GM12878 (cell line): ENCODE measurements around the gene POLD1. TPM values are rescaled to one million over a fixed set of nuclear protein-coding genes. Genes with fewer than 3 reads are reported as not detected.
A peak's percentile ranks its signal among the peaks of the same experiment; 100 is the strongest.

ENCODE experiments used
- ATAC-seq: fragments of 200-7000 bp; cut with Tn5 transposase; 3 replicates; pipeline ENCODE4 v1.9.1; 2020; ENCODE audit warnings: mild to moderate bottlenecking, moderate library complexity
- BruUV-seq: library from RNA; stranded (reverse); fragments of 400-500 nt; replicated peaks from 2 replicates; lab custom pipeline; 2021; lab: Mats Ljungman, UMichigan
- CTCF ChIA-PET: fragments of 300-600 bp; sonication (Branson Sonifier 250); formaldehyde crosslinking; extraction: SDS; loops from one replicate; lab custom pipeline; 2021; ENCODE audit warnings: inconsistent platforms; lab: Yijun Ruan, JAX
- POLR2A ChIA-PET: fragments of 350-600 bp; formaldehyde crosslinking; extraction: SDS; loops from one replicate; lab custom pipeline; 2021; ENCODE audit warnings: inconsistent platforms; lab: Charles Lee
- RAD21 ChIA-PET: fragments of 300-600 bp; sonication (Branson Sonifier 250); formaldehyde crosslinking; loops from one replicate; lab custom pipeline; 2023; ENCODE audit warnings: antibody characterized with exemption; ENCODE audit not compliant: unreplicated experiment; lab: Charles Lee
- SMC1A ChIA-PET: fragments of 300-600 bp; sonication (Branson Sonifier 250); formaldehyde crosslinking; loops from one replicate; lab custom pipeline; 2023; ENCODE audit not compliant: unreplicated experiment, uncharacterized antibody; lab: Charles Lee
- DNase-seq: peaks from one replicate; pipeline ENCODE4 v3.0.0-alpha.2; 2011; ENCODE audit warnings: low read depth, low spot score
- FAIRE-seq: peaks from 3 replicates; lab custom pipeline; 2011; peaks lifted over from hg19 to GRCh38; lab: Jason Lieb, UNC
- H2AFZ ChIP-seq: 2 replicates; pipeline ENCODE4 v1.6.0; 2011; ENCODE audit warnings: low read depth, low read length, control low read depth; ENCODE audit not compliant: control insufficient read depth
- H3K27ac ChIP-seq: 2 replicates; pipeline ENCODE4 v1.5.1; 2011; ENCODE audit warnings: control low read depth; ENCODE audit not compliant: control insufficient read depth, insufficient read depth
- H3K27me3 ChIP-seq, 2 experiments: replicated peaks in 1 of 2; 2 replicates each; pipeline versions ENCODE4 v1.6.0 to v1.6.1; 2011; ENCODE audit warnings: low read length in 1 of 2; ENCODE audit not compliant: control insufficient read depth in 2 of 2, insufficient read depth in 2 of 2
- H3K36me3 ChIP-seq, 2 experiments: 2 replicates each; pipeline ENCODE4 v1.5.1; 2011; ENCODE audit warnings: low read length in 1 of 2; ENCODE audit not compliant: control insufficient read depth in 2 of 2, insufficient read depth in 2 of 2
- H3K4me1 ChIP-seq: 2 replicates; pipeline ENCODE4 v1.6.1; 2011; ENCODE audit warnings: mild to moderate bottlenecking, low read length, moderate library complexity, mixed read lengths; ENCODE audit not compliant: control insufficient read depth, insufficient read depth
- H3K4me2 ChIP-seq: 2 replicates; pipeline ENCODE4 v1.6.0; 2011; ENCODE audit warnings: control low read depth; ENCODE audit not compliant: control insufficient read depth, insufficient read depth
- H3K4me3 ChIP-seq: fragments of 200-600 bp; sonication (generic); 2 replicates; pipeline ENCODE4 v1.5.1; 2016
- H3K79me2 ChIP-seq: 2 replicates; pipeline ENCODE4 v1.6.0; 2011; ENCODE audit warnings: low read length; ENCODE audit not compliant: control insufficient read depth, insufficient read depth
- H3K9ac ChIP-seq: 2 replicates; pipeline ENCODE4 v1.8.0; 2011; ENCODE audit warnings: low read length, control low read depth, mixed read lengths; ENCODE audit not compliant: control insufficient read depth, insufficient read depth
- H3K9me3 ChIP-seq: replicated peaks from 3 replicates; pipeline ENCODE4 v1.5.1; 2011; ENCODE audit warnings: mild to moderate bottlenecking, low read length; ENCODE audit not compliant: control insufficient read depth, insufficient read depth
- H4K20me1 ChIP-seq: 2 replicates; pipeline ENCODE4 v1.6.0; 2011; ENCODE audit not compliant: control insufficient read depth, insufficient read depth
- CBX5 ChIP-seq: sonication (generic); IDR thresholded peaks from 2 replicates; pipeline ENCODE4 v1.6.1; 2016; ENCODE audit warnings: low read depth, moderate library complexity, mild to moderate bottlenecking, inconsistent platforms
- E2F8 ChIP-seq: fragments of 450-650 bp; IDR thresholded peaks from 2 replicates; pipeline ENCODE4 v1.6.1; 2018; ENCODE audit warnings: mild to moderate bottlenecking, low read depth, moderate library complexity; ENCODE audit not compliant: partially characterized antibody
- GABPA ChIP-seq: IDR thresholded peaks from 2 replicates; pipeline ENCODE4 v1.6.1; 2014; ENCODE audit warnings: antibody characterized with exemption, low read depth, mild to moderate bottlenecking, inconsistent platforms
- MLLT1 ChIP-seq: fragments of 450-650 bp; IDR thresholded peaks from 2 replicates; pipeline ENCODE4 v1.6.1; 2016; ENCODE audit warnings: mild to moderate bottlenecking
- NFIC ChIP-seq: IDR thresholded peaks from 2 replicates; pipeline ENCODE4 v1.6.1; 2012; ENCODE audit warnings: low read depth, mild to moderate bottlenecking, inconsistent platforms, low read length, moderate library complexity
- NFYB ChIP-seq: IDR thresholded peaks from 2 replicates; pipeline ENCODE4 v1.6.1; 2011; ENCODE audit warnings: low read depth, mild to moderate bottlenecking, low read length, improper control_type of control experiment, moderate library complexity; ENCODE audit not compliant: insufficient read depth
- NR2F1 ChIP-seq: fragments of 450-650 bp; conservative IDR thresholded peaks from 2 replicates; pipeline ENCODE4 v1.6.1; 2017; ENCODE audit warnings: mild to moderate bottlenecking
- RELB ChIP-seq: fragments of 450-650 bp; IDR thresholded peaks from 2 replicates; pipeline ENCODE4 v1.6.1; 2017; ENCODE audit warnings: low read depth, mild to moderate bottlenecking, moderate library complexity
- SIN3A ChIP-seq: IDR thresholded peaks from 2 replicates; pipeline ENCODE4 v1.6.1; 2012; ENCODE audit warnings: low read depth, low read length, improper control_type of control experiment
- SMC3 ChIP-seq: IDR thresholded peaks from 2 replicates; pipeline ENCODE4 v1.6.1; 2011; ENCODE audit warnings: low read length, improper control_type of control experiment, borderline replicate concordance
- STAT3 ChIP-seq: IDR thresholded peaks from 2 replicates; pipeline ENCODE4 v1.6.1; 2011; ENCODE audit warnings: low read depth, low read length, improper control_type of control experiment
- ZSCAN29 ChIP-seq: fragments of 450-650 bp; IDR thresholded peaks from 2 replicates; pipeline ENCODE4 v1.6.1; 2017; ENCODE audit warnings: mild to moderate bottlenecking, moderate library complexity
- WGBS: methylation state at CpG from one replicate; pipeline ENCODE4 v1.1.6; 2016; ENCODE audit warnings: low lambda C conversion rate; ENCODE audit not compliant: insufficient replicate concordance, insufficient coverage; ENCODE audit errors: missing lambda C conversion rate; 5-methylcytosine and 5-hydroxymethylcytosine counted together
- in situ Hi-C: fragments of 300-500 bp; cut with MboI; formaldehyde crosslinking; loops from 9 replicates; pipeline ENCODE4 v1.14.3; 2018; ENCODE audit warnings: mixed read lengths
- intact Hi-C: fragments of 100-400 bp; cut with micrococcal nuclease; formaldehyde crosslinking; loops from one replicate; pipeline ENCODE4 v1.14.2; 2022; ENCODE audit not compliant: unreplicated experiment
- polyA plus RNA-seq, 11 experiments: library from polyadenylated mRNA; depleted of rRNA in 4 of 11; unstranded in 6 of 11; stranded (reverse) in 5 of 11; fragments of >200 nt; fragmentation: Nextera tagmentation in 4 of 11; fragmentation: Illumina TruSeq in 1 of 11; extraction: Ambion mirVana in 4 of 11; extraction: Trizol in 1 of 11; gene quantifications; 1 replicate in 1 of 11; 2 replicates in 10 of 11; pipeline versions ENCODE4 v1.2.1 to v1.2.3, GENCODE V29; 2011 to 2016; ENCODE audit warnings: inconsistent platforms in 2 of 11, missing spikeins in 2 of 11, low read depth in 1 of 11
- total RNA-seq, 4 experiments: library from RNA; depleted of rRNA in 3 of 4; stranded (reverse); fragments of >200 nt in 3 of 4; fragmentation: Illumina TruSeq in 1 of 4; extraction: Trizol in 1 of 4; gene quantifications; 2 replicates each; pipeline versions ENCODE4 v1.2.1 to v1.2.3, GENCODE V29; 2013 to 2021
- TF ChIP-seq, protein P1 (sequence below): IDR thresholded peaks from 2 replicates; pipeline ENCODE4 v1.6.1; 2012; ENCODE audit warnings: mild to moderate bottlenecking, low read depth, low read length

The POLD1 gene
- total and polyA plus RNA-seq, 10 of the 15 experiments (the other 5 are each of a cell fraction or from before 2014, with no cell fraction given) = 0.76 to 165 (median 63.4) TPM

GRCh38 chr19:50422397-50423278 is 38.5 kb downstream of the POLD1 start:
- Histone ChIP-seq H3K27ac (peak overlapping the region; percentile 57), H3K27me3 (no peaks in the 10 kb centered on the region), H4K20me1 (peaks cover 4% of the 10 kb centered on the region), H3K4me1 (peaks cover 25% of the 10 kb centered on the region), H3K9me3 (no peaks in the 10 kb centered on the region), H2AFZ (no peak overlapping the region), H3K9ac (peak overlapping the region; percentile 64), H3K36me3 (peaks cover 9 to 10% of the 10 kb centered on the region in 2 experiments; a peak in 3 of 4 replicates), H3K4me3 (peak overlapping the region; percentile 78), H3K79me2 (peaks cover 33% of the 10 kb centered on the region), H3K4me2 (peak overlapping the region; percentile 73)
- FAIRE-seq (no peak), ATAC-seq (peak; percentile 20), DNase-seq (no peak)
- WGBS = 46% methylated on average over 17 of the region's 18 CpGs
- ChIA-PET RAD21 (interaction anchor here (0.9 to 1.4 kb wide), 3 partner anchors 19 to 65 kb away, joined by 3 read pairs; no protein-coding TSS in a partner anchor), SMC1A (interaction anchor here (1.0 kb wide), 1 partner anchor 8 kb away, joined by 3 read pairs; no protein-coding TSS in a partner anchor), POLR2A (no interaction called here), CTCF (interaction anchor here (1.1 kb wide), 1 partner anchor 9 kb away, joined by 3 read pairs; no protein-coding TSS in a partner anchor)
- intact Hi-C loops (no loop called here), in situ Hi-C loops (no loop called here)
- no TSS peak for BruUV-seq
- TF ChIP-seq CBX5 (no peak), SMC3 (no peak), NR2F1 (0 out of 2 replicates have a peak, but pooled peaks have one; percentile 19), NFYB (no peak), STAT3 (no peak), NFIC (no peak), MLLT1 (no peak), E2F8 (no peak), GABPA (no peak), RELB (no peak), ZSCAN29 (no peak), SIN3A (no peak)
- TF ChIP-seq, protein P1, sequence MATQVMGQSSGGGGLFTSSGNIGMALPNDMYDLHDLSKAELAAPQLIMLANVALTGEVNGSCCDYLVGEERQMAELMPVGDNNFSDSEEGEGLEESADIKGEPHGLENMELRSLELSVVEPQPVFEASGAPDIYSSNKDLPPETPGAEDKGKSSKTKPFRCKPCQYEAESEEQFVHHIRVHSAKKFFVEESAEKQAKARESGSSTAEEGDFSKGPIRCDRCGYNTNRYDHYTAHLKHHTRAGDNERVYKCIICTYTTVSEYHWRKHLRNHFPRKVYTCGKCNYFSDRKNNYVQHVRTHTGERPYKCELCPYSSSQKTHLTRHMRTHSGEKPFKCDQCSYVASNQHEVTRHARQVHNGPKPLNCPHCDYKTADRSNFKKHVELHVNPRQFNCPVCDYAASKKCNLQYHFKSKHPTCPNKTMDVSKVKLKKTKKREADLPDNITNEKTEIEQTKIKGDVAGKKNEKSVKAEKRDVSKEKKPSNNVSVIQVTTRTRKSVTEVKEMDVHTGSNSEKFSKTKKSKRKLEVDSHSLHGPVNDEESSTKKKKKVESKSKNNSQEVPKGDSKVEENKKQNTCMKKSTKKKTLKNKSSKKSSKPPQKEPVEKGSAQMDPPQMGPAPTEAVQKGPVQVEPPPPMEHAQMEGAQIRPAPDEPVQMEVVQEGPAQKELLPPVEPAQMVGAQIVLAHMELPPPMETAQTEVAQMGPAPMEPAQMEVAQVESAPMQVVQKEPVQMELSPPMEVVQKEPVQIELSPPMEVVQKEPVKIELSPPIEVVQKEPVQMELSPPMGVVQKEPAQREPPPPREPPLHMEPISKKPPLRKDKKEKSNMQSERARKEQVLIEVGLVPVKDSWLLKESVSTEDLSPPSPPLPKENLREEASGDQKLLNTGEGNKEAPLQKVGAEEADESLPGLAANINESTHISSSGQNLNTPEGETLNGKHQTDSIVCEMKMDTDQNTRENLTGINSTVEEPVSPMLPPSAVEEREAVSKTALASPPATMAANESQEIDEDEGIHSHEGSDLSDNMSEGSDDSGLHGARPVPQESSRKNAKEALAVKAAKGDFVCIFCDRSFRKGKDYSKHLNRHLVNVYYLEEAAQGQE = no peak
